HCT116 (cell line): ENCODE measurements around the gene POLD2. TPM values are rescaled to one million over a fixed set of nuclear protein-coding genes. Genes with fewer than 3 reads are reported as not detected.

Experiments used
- ATAC-seq: fragments of 200-7000 bp; cut with Tn5 transposase; 2 replicates; pipeline ENCODE4 v1.9.1; 2020; ENCODE audit warnings: mild to moderate bottlenecking, moderate library complexity
- BruUV-seq: library from RNA; stranded (reverse); fragments of 400-500 nt; replicated peaks from 2 replicates; lab custom pipeline; 2021; lab: Mats Ljungman, UMichigan
- CTCF ChIA-PET: fragments of 300-600 bp; sonication (Branson Sonifier 250); formaldehyde crosslinking; loops from one replicate; lab custom pipeline; 2021; ENCODE audit warnings: antibody characterized with exemption; lab: Charles Lee
- POLR2A ChIA-PET: fragments of 300-600, 350-600 bp; sonication (Branson Sonifier 250); formaldehyde crosslinking; loops from one replicate; lab custom pipeline; 2021; ENCODE audit warnings: antibody characterized with exemption; lab: Charles Lee
- RAD21 ChIA-PET, 2 experiments: fragments of 300-600 bp; sonication (Branson Sonifier 250); formaldehyde crosslinking; loops; one replicate each; lab custom pipeline; 2023; ENCODE audit warnings: low total read pairs in 2 of 2; ENCODE audit not compliant: uncharacterized antibody in 2 of 2, unreplicated experiment in 2 of 2, low non-redundant PET in 1 of 2; lab: Charles Lee
- DNase-seq: peaks from one replicate; pipeline ENCODE4 v3.0.0-alpha.2; 2010; ENCODE audit warnings: low read depth, low spot score
- H2AFZ ChIP-seq: fragments of 200-600 bp; shearing (Covaris generic), sonication (generic); 2 replicates; pipeline ENCODE4 v1.6.1; 2017; ENCODE audit warnings: low read depth, mixed run types, mixed read lengths, antibody characterized with exemption, low read length; ENCODE audit not compliant: poor library complexity, severe bottlenecking
- H3K27ac ChIP-seq: 2 replicates; pipeline ENCODE4 v1.5.1; 2012; ENCODE audit warnings: low read depth, low read length
- H3K27me3 ChIP-seq: fragments of 200-600 bp; sonication (generic); 2 replicates; pipeline ENCODE4 v1.6.1; 2016; ENCODE audit warnings: mixed run types, low read length, mixed read lengths; ENCODE audit not compliant: insufficient read depth
- H3K36me3 ChIP-seq, 2 experiments: fragments of 200-500 bp in 1 of 2; fragments of 200-600 bp in 1 of 2; sonication (Bioruptor generic) in 1 of 2; sonication (generic) in 1 of 2; 2 replicates each; pipeline versions ENCODE4 v1.5.1 to v1.6.1; 2014 to 2016; ENCODE audit warnings: low read length in 2 of 2, inconsistent platforms in 1 of 2, mixed read lengths in 1 of 2, mixed run types in 1 of 2; ENCODE audit not compliant: insufficient read depth in 2 of 2, control insufficient read depth in 1 of 2
- H3K4me1 ChIP-seq, 2 experiments: fragments of 200-600 bp in 1 of 2; sonication (generic) in 1 of 2; 2 replicates each; pipeline versions ENCODE4 v1.5.1 to v1.6.1; 2012 to 2017; ENCODE audit warnings: low read length in 2 of 2, inconsistent platforms in 1 of 2, mild to moderate bottlenecking in 1 of 2, mixed read lengths in 1 of 2, mixed run types in 1 of 2, moderate library complexity in 1 of 2; ENCODE audit not compliant: insufficient read depth in 2 of 2, control insufficient read depth in 1 of 2
- H3K4me2 ChIP-seq: fragments of 200-600 bp; sonication (generic); 2 replicates; pipeline ENCODE4 v1.6.1; 2017; ENCODE audit warnings: mixed run types, low read length, mixed read lengths
- H3K4me3 ChIP-seq, 2 experiments: fragments of 200-600 bp in 1 of 2; sonication (generic) in 1 of 2; replicated peaks in 1 of 2; 2 replicates each; pipeline ENCODE4 v1.5.1; 2011 to 2016; ENCODE audit warnings: low read length in 2 of 2, control low read depth in 1 of 2, low read depth in 1 of 2, mild to moderate bottlenecking in 1 of 2, mixed read lengths in 1 of 2, mixed run types in 1 of 2
- H3K79me2 ChIP-seq: fragments of 200-600 bp; sonication (generic); 2 replicates; pipeline ENCODE4 v1.6.1; 2017; ENCODE audit warnings: mild to moderate bottlenecking, mixed run types, low read length, moderate library complexity, mixed read lengths; ENCODE audit not compliant: insufficient read depth
- H3K9ac ChIP-seq: fragments of 200-600 bp; sonication (generic); 2 replicates; pipeline ENCODE4 v1.6.1; 2016; ENCODE audit warnings: low read length, mixed read lengths
- H3K9me2 ChIP-seq: fragments of 200-600 bp; sonication (generic), shearing (Covaris generic); 2 replicates; pipeline ENCODE4 v1.6.1; 2017; ENCODE audit warnings: mixed run types, mild to moderate bottlenecking, moderate library complexity; ENCODE audit not compliant: insufficient read depth
- H3K9me3 ChIP-seq, 2 experiments: fragments of 200-500 bp in 1 of 2; fragments of 200-600 bp in 1 of 2; sonication (Bioruptor generic) in 1 of 2; sonication (generic) in 1 of 2; 2 replicates each; pipeline ENCODE4 v1.6.1; 2014 to 2017; ENCODE audit warnings: low read length in 2 of 2, mixed read lengths in 2 of 2, inconsistent platforms in 1 of 2, low read depth in 1 of 2, mild to moderate bottlenecking in 1 of 2, mixed run types in 1 of 2, moderate library complexity in 1 of 2; ENCODE audit not compliant: control insufficient read depth in 1 of 2, insufficient read depth in 1 of 2
- H4K20me1 ChIP-seq: fragments of 200-600 bp; sonication (generic), shearing (Covaris generic); 2 replicates; pipeline ENCODE4 v1.6.1; 2017; ENCODE audit warnings: mixed run types, mild to moderate bottlenecking, moderate library complexity; ENCODE audit not compliant: insufficient read depth
- ATF3 ChIP-seq: IDR thresholded peaks from 2 replicates; pipeline ENCODE4 v1.6.1; 2012
- CBX3 ChIP-seq: IDR thresholded peaks from 2 replicates; pipeline ENCODE4 v1.6.1; 2012; ENCODE audit warnings: low read depth
- CEBPB ChIP-seq: IDR thresholded peaks from 2 replicates; pipeline ENCODE4 v1.6.1; 2012; ENCODE audit warnings: low read depth
- CTCF ChIP-seq, 3 experiments: fragments of 200-600 bp in 1 of 3; sonication (generic) in 1 of 3; IDR thresholded peaks in 2 of 3; conservative IDR thresholded peaks in 1 of 3; 2 replicates each; pipeline ENCODE4 v1.5.1; 2012 to 2017; ENCODE audit warnings: low read depth in 2 of 3, low read length in 2 of 3, antibody characterized with exemption in 1 of 3, borderline replicate concordance in 1 of 3, control low read depth in 1 of 3, mild to moderate bottlenecking in 1 of 3, mixed read lengths in 1 of 3, mixed run types in 1 of 3, moderate library complexity in 1 of 3; ENCODE audit not compliant: insufficient read depth in 1 of 3
- EZH2 ChIP-seq: fragments of 200-600 bp; sonication (generic); IDR thresholded peaks from 2 replicates; pipeline ENCODE4 v1.6.1; 2017; ENCODE audit warnings: antibody characterized with exemption, mixed run types
- FOSL1 ChIP-seq: IDR thresholded peaks from 2 replicates; pipeline ENCODE4 v1.6.1; 2012; ENCODE audit warnings: low read depth
- REST ChIP-seq: IDR thresholded peaks from 2 replicates; pipeline ENCODE4 v1.6.1; 2012; ENCODE audit warnings: low read depth
- SRF ChIP-seq: IDR thresholded peaks from 2 replicates; pipeline ENCODE4 v1.6.1; 2012; ENCODE audit warnings: low read depth
- ZFX ChIP-seq: fragments of 450-650 bp; IDR thresholded peaks from 2 replicates; pipeline ENCODE4 v1.6.1; 2017
- ZNF274 ChIP-seq: fragments of 200-500 bp; sonication (Bioruptor generic); IDR thresholded peaks from 2 replicates; pipeline ENCODE4 v1.6.1; 2014; ENCODE audit warnings: mild to moderate bottlenecking, low read depth, low read length, inconsistent platforms
- intact Hi-C: fragments of 100-400 bp; cut with micrococcal nuclease; formaldehyde crosslinking; loops from 2 replicates; pipeline ENCODE4 v1.10.0; 2022
- total RNA-seq: library from RNA; stranded (reverse); gene quantifications from one replicate; pipeline ENCODE4 v1.2.1, GENCODE V29; 2021; ENCODE audit not compliant: unreplicated experiment

The POLD2 gene
- total RNA-seq, 1 experiment from 2014 or later: 237 TPM

- Histone ChIP-seq H3K9me2 (no peaks in the 10 kb centered on the region), H3K9ac (peak overlapping the region; percentile 91), H4K20me1 (no peaks in the 10 kb centered on the region), H3K4me1 (peaks cover 3 to 19% of the 10 kb centered on the region in 2 experiments; a peak in 2 of 4 replicates), H3K79me2 (peaks cover 47% of the 10 kb centered on the region), H3K27me3 (no peaks in the 10 kb centered on the region), H3K9me3 (no peaks in the 10 kb centered on the region), H3K4me2 (peak overlapping the region; percentile 87), H3K36me3 (peaks cover 20 to 32% of the 10 kb centered on the region in 2 experiments), H3K27ac (no peak overlapping the region), H2AFZ (no peak overlapping the region), H3K4me3 (peak overlapping the region; percentile 69 to 92; a peak in 3 of 4 replicates)
- no TSS peak for BruUV-seq
- ChIA-PET POLR2A (no interaction called here), CTCF (no interaction called here), RAD21 (no interaction called here)
- no peak for ATAC-seq
- intact Hi-C loops: loop anchor here (5.0 kb wide), 1 partner anchor 40 kb away; the partner anchor contains the start of gene POLM
- no peak for TF ChIP-seq FOSL1
- TF ChIP-seq SRF: no peak
- no peak for TF ChIP-seq CEBPB
- TF ChIP-seq CTCF (IDR thresholded peaks at IDR 0.05 in 2 of 3, conservative IDR thresholded peaks at IDR 0.05 in 1 of 3; ENCODE audit: borderline replicate concordance in 1 of 3, insufficient read depth in 1 of 3, low read depth in 2 of 3, low read length in 2 of 3): no peak
- no peak for TF ChIP-seq EZH2
- TF ChIP-seq ZFX: no peak
- no peak for TF ChIP-seq ZNF274
- no peak for TF ChIP-seq REST
- no peak for TF ChIP-seq ATF3
- TF ChIP-seq CBX3: no peak
- no peak for DNase-seq
Measured at GRCh38 chr7:44121761-44122420, 1.5 kb downstream of the POLD2 start.
